Panc1 (cell line): ENCODE results near the gene APBB1. TPM values are rescaled to one million over a fixed set of nuclear protein-coding genes. Genes with fewer than 3 reads are reported as not detected.

Source experiments
- ATAC-seq: fragments of 200-7000 bp; cut with Tn5 transposase; 2 replicates; pipeline ENCODE4 v1.9.1; 2020; ENCODE audit warnings: mild to moderate bottlenecking, moderate library complexity
- BruUV-seq: library from RNA; stranded (reverse); fragments of 400-500 nt; replicated peaks from 2 replicates; lab custom pipeline; 2021; lab: Mats Ljungman, UMichigan
- CTCF ChIA-PET: fragments of 300-600 bp; sonication (Branson Sonifier 250); formaldehyde crosslinking; loops from one replicate; lab custom pipeline; 2022; ENCODE audit warnings: antibody characterized with exemption; lab: Charles Lee
- POLR2A ChIA-PET: fragments of 300-600 bp; sonication (Branson Sonifier 250); formaldehyde crosslinking; loops from one replicate; lab custom pipeline; 2022; ENCODE audit warnings: antibody characterized with exemption; lab: Charles Lee
- DNase-seq: peaks from one replicate; pipeline ENCODE4 v3.0.0-alpha.2; 2010; ENCODE audit warnings: low read depth, low spot score
- H3K27ac ChIP-seq: 2 replicates; pipeline ENCODE4 v1.5.1; 2011; ENCODE audit warnings: mild to moderate bottlenecking, low read length, inconsistent platforms
- H3K27me3 ChIP-seq: fragments of 200-500 bp; sonication (Bioruptor generic); 2 replicates; pipeline ENCODE4 v1.6.0; 2014; ENCODE audit warnings: low read length, inconsistent platforms; ENCODE audit not compliant: control insufficient read depth, insufficient read depth
- H3K36me3 ChIP-seq: fragments of 200-500 bp; sonication (Bioruptor generic); 2 replicates; pipeline ENCODE4 v1.5.1; 2014; ENCODE audit warnings: inconsistent platforms, mild to moderate bottlenecking, low read length, moderate library complexity; ENCODE audit not compliant: control insufficient read depth, insufficient read depth
- H3K4me1 ChIP-seq: 2 replicates; pipeline ENCODE4 v1.5.1; 2011; ENCODE audit warnings: inconsistent platforms, mild to moderate bottlenecking, low read length, moderate library complexity; ENCODE audit not compliant: control insufficient read depth, insufficient read depth
- H3K4me3 ChIP-seq, 2 experiments: 2 replicates each; pipeline ENCODE4 v1.5.1; 2011 to 2012; ENCODE audit warnings: low read depth in 2 of 2, low read length in 2 of 2, mild to moderate bottlenecking in 2 of 2, inconsistent platforms in 1 of 2, moderate library complexity in 1 of 2
- H3K9me3 ChIP-seq: fragments of 200-500 bp; sonication (Bioruptor generic); 2 replicates; pipeline ENCODE4 v1.5.1; 2014; ENCODE audit warnings: low read depth, mild to moderate bottlenecking, inconsistent platforms, low read length, moderate library complexity; ENCODE audit not compliant: control insufficient read depth, insufficient read depth
- CTCF ChIP-seq: fragments of 450-650 bp; IDR thresholded peaks from 2 replicates; pipeline ENCODE4 v1.5.1; 2017; ENCODE audit warnings: mild to moderate bottlenecking
- POLR2AphosphoS5 ChIP-seq: IDR thresholded peaks from 2 replicates; pipeline ENCODE4 v1.6.1; 2012; ENCODE audit warnings: mild to moderate bottlenecking, low read depth, low read length, moderate library complexity
- REST ChIP-seq, 2 experiments: IDR thresholded peaks; 2 replicates each; pipeline ENCODE4 v1.6.1; 2011 to 2012; ENCODE audit warnings: low read depth in 2 of 2, control low read depth in 1 of 2, low read length in 1 of 2, mild to moderate bottlenecking in 1 of 2, moderate library complexity in 1 of 2; ENCODE audit not compliant: insufficient read depth in 1 of 2
- SIN3A ChIP-seq: IDR thresholded peaks from 2 replicates; pipeline ENCODE4 v1.6.1; 2012; ENCODE audit warnings: low read depth, mild to moderate bottlenecking, low read length, moderate library complexity, borderline replicate concordance; ENCODE audit not compliant: insufficient read depth
- TCF7L2 ChIP-seq: IDR thresholded peaks from 2 replicates; pipeline ENCODE4 v1.6.1; 2011; ENCODE audit warnings: mild to moderate bottlenecking, low read depth, low read length, inconsistent platforms
- in situ Hi-C: cut with HindIII; loops from 2 replicates; pipeline ENCODE4 v1.10.0; 2016; ENCODE audit warnings: low sequenced_read_pairs, low pct_unique_long_range_greater_than_20kb
- intact Hi-C: fragments of 100-400 bp; cut with micrococcal nuclease; formaldehyde crosslinking; loops from one replicate; pipeline ENCODE4 v1.10.0; 2022; ENCODE audit not compliant: unreplicated experiment
- total RNA-seq: library from RNA; stranded (reverse); gene quantifications from one replicate; pipeline ENCODE4 v1.2.1, GENCODE V29; 2021; ENCODE audit not compliant: unreplicated experiment

The APBB1 gene
- total RNA-seq, 1 experiment from 2014 or later: 9.6 TPM

GRCh38 chr11:6389905-6390717 lies 28.8 kb downstream of the APBB1 start, which contains the start of gene SMPD1:
Gene SMPD1, plus strand, starts transcription at chr11:6390474. Its CDS starts 125 bp downstream, at chr11:6390599.
- intact Hi-C loops (no loop called here), in situ Hi-C loops (no loop called here)
- DNase-seq: peak; percentile 86
- ATAC-seq: peak; percentile 97
- Histone ChIP-seq H3K27ac (peak within 1 kb of the TSS; percentile 44), H3K27me3 (no peaks in the 10 kb centered on the region), H3K4me1 (peaks cover 8% of the 10 kb centered on the region), H3K9me3 (no peaks in the 10 kb centered on the region), H3K36me3 (no peaks in the 10 kb centered on the region), H3K4me3 (peak within 1 kb of the TSS; percentile 58 to 66)
- CTCF ChIA-PET: interaction anchor here (0.7 to 1.6 kb wide), 3 partner anchors 11 to 91 kb away, joined by 4 to 10 read pairs (median 10); no protein-coding TSS in a partner anchor
- BruUV-seq: no TSS peak
- POLR2A ChIA-PET: interaction anchor here (0.6 to 0.7 kb wide), 3 partner anchors 84 to 666 kb away, joined by 3 to 9 read pairs (median 6); partner anchors contain the start of gene TRIM3
- TF ChIP-seq TCF7L2 (peak; percentile 82; the same call in 1 of the 2 replicates), POLR2AphosphoS5 (no peak; the same call in 1 of the 2 replicates), CTCF (no peak), REST (IDR thresholded peaks at IDR 0.05; ENCODE audit: insufficient read depth in 1 of 2, low read depth in 2 of 2, low read length in 1 of 2) (no peak), SIN3A (peak; percentile 99)

GRCh38 chr11:6388748-6389147 lies 30.1 kb downstream of the APBB1 start:
- ChIA-PET POLR2A (no interaction called here), CTCF (interaction anchor here (0.6 to 2.7 kb wide), 2 partner anchors 10 to 1587 kb away, joined by 4 to 13 read pairs; no protein-coding TSS in a partner anchor)
- no peak overlapping the region for H3K4me3 ChIP-seq
- in situ Hi-C loops (no loop called here), intact Hi-C loops (no loop called here)
- ATAC-seq: no peak
- no peak overlapping the region for H3K27ac ChIP-seq
- no peaks in the 10 kb centered on the region for H3K27me3 ChIP-seq
- H3K9me3 ChIP-seq: no peaks in the 10 kb centered on the region
- DNase-seq: no peak
- H3K4me1 ChIP-seq: peaks cover 8% of the 10 kb centered on the region
- TF ChIP-seq SIN3A (no peak), REST (IDR thresholded peaks at IDR 0.05; ENCODE audit: insufficient read depth in 1 of 2, low read depth in 2 of 2, low read length in 1 of 2) (no peak), CTCF (no peak), POLR2AphosphoS5 (no peak), TCF7L2 (no peak)
- H3K36me3 ChIP-seq: no peaks in the 10 kb centered on the region
- no TSS peak for BruUV-seq
